Ascending aorta (tissue), 2 donors: ENCODE data around the gene TET1. TPM values are rescaled to one million over a fixed set of nuclear protein-coding genes. Genes with fewer than 3 reads are reported as not detected.

Experiments used
- DNase-seq, 2 donors: peaks; one replicate each; pipeline ENCODE4 v3.0.0-alpha.2; 2019; ENCODE audit warnings: low spot score in 2 of 2
- H3K27ac ChIP-seq, 2 donors: fragments of 200-600 bp; sonication (generic); one replicate each; pipeline ENCODE4 v1.5.1; 2016 to 2017; ENCODE audit warnings: mild to moderate bottlenecking in 1 of 2
- H3K27me3 ChIP-seq: fragments of 200-600 bp; sonication (generic); one replicate; pipeline ENCODE4 v1.5.1; 2017
- H3K36me3 ChIP-seq, 2 donors: fragments of 200-600 bp; sonication (generic); one replicate each; pipeline ENCODE4 v1.5.1; 2016
- H3K4me1 ChIP-seq, 2 donors: fragments of 200-600 bp; sonication (generic); one replicate each; pipeline ENCODE4 v1.5.1; 2016 to 2017; ENCODE audit warnings: mild to moderate bottlenecking in 1 of 2
- H3K4me3 ChIP-seq, 2 donors: fragments of 200-600 bp; sonication (generic); one replicate each; pipeline ENCODE4 v1.5.1; 2016 to 2017; ENCODE audit warnings: mild to moderate bottlenecking in 1 of 2
- H3K9me3 ChIP-seq, 2 donors: fragments of 200-600 bp; sonication (generic); one replicate each; pipeline ENCODE4 v1.5.1; 2016
- intact Hi-C: fragments of 100-400 bp; cut with DNase I; formaldehyde crosslinking; loops from one replicate; pipeline ENCODE4 v1.15.1; 2023
- total RNA-seq: library from RNA; depleted of rRNA; stranded (reverse); fragments of >200 nt; gene quantifications from one replicate; pipeline ENCODE4 v1.1.0, GENCODE V29; 2016
- TF ChIP-seq, protein P1 (sequence below), 3 experiments: fragments of 200-600 bp in 2 of 3; fragments of 450-650 bp in 1 of 3; sonication (generic) in 2 of 3; IDR thresholded peaks; one replicate each; pipeline ENCODE4 v1.5.1; 2016 to 2019; ENCODE audit warnings: antibody characterized with exemption in 3 of 3, mild to moderate bottlenecking in 1 of 3, moderate library complexity in 1 of 3

The TET1 gene
- total RNA-seq, 1 donor from 2014 or later, result 3.9 TPM

DNA sequence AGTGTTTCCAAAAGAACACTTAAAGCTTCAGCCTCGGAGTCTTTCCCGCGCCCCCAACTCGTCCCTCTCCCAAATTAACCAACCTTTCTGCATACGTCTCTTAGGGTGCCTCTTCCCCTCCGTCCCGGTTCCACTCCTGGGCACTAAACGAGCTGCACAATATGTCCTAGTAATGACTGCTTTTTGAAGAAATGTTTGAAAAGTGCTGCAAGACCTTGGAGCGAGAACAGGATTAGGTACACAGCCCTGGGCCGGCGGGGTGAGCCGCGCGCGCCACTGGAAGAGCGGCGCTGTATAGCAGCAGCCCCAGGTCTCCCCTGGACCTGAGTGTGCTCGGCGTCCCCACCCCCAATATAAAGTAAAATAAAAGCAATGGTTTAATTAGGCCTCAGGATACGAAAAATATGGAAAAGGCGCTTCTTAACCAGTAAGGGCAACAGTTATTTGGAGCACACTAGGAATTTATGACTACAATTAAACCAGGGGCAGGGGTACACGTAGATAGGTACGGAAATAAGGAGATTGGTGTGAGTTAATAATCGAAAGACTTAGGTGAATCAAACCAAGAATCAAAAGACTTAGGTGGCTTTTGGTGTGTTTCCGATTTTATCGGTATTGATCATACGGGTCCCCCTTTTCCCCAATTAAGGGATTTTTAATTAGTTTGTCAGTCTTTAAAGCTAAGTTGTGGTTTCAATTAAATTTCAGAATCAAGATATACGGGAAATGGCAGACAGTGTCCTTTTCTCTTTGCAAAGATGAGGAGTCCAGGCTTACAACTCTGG is 1.9 kb downstream of the TET1 start:
- Histone ChIP-seq H3K4me3 (peak overlapping the region; percentile 59 to 66), H3K27ac (no peak overlapping the region)
- no peak for DNase-seq

DNA sequence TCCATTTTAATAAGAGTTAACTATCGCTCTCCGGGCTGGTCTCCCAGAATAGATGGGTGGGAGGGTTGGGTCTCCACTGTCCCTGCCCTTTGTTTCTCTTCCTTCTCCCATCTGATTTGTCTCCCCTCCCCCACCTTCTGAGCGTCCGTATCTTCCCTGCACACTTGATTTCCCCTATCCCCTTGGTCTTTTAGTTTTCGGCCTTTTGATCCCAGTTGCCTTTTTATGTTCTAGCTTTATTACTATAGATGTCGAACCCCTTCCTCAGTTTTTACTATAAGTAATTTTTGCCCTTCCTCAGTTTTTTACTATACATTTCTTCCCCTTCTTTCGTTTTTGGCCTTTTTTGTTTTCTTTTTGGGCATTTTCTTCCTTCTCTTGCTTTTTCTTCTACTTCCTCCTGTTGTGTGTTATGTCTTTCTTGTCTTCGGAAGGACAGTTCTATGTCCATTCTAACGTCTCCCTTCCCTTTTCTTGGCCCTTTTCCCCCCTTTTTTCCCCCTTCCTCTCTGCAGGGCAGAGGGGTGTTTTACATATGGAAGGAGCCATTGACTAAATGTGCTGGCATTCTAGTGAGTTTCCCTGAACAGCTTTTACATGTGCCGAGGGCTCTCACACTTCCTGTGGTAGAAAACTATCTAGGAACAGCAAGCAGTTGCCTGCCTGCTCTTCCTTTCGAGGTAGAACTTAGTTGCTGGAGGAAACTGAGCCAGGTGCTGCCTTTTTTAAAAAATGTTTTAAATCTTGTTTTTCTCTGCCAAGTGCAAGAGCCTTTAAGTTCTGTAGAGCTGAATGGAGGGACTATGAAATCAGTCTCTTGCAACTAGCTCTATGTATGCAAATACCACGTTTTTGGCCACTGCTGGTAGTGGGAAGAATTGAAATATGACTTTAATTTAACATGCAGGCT is 2.8 kb downstream of the TET1 start:
- Histone ChIP-seq H3K4me3 (peak overlapping the region; percentile 59 to 66), H3K27ac (no peak overlapping the region), H3K36me3 (no peaks in the 10 kb centered on the region), H3K9me3 (no peaks in the 10 kb centered on the region), H3K27me3 (no peaks in the 10 kb centered on the region), H3K4me1 (peaks cover 5 to 11% of the 10 kb centered on the region in 2 donors)
- no peak for DNase-seq
- intact Hi-C loops, result loop anchor here (5.0 kb wide), 1 partner anchor 159 kb away; the partner anchor contains the start of gene CCAR1
- TF ChIP-seq, protein P1, sequence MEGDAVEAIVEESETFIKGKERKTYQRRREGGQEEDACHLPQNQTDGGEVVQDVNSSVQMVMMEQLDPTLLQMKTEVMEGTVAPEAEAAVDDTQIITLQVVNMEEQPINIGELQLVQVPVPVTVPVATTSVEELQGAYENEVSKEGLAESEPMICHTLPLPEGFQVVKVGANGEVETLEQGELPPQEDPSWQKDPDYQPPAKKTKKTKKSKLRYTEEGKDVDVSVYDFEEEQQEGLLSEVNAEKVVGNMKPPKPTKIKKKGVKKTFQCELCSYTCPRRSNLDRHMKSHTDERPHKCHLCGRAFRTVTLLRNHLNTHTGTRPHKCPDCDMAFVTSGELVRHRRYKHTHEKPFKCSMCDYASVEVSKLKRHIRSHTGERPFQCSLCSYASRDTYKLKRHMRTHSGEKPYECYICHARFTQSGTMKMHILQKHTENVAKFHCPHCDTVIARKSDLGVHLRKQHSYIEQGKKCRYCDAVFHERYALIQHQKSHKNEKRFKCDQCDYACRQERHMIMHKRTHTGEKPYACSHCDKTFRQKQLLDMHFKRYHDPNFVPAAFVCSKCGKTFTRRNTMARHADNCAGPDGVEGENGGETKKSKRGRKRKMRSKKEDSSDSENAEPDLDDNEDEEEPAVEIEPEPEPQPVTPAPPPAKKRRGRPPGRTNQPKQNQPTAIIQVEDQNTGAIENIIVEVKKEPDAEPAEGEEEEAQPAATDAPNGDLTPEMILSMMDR (IDR thresholded peaks at IDR 0.05), result no peak

More for the DNA sequence above, 1.9 kb downstream of the TET1 start:
- TF ChIP-seq, protein P1 (IDR thresholded peaks at IDR 0.05), result no peak
- Histone ChIP-seq H3K36me3 (no peaks in the 10 kb centered on the region), H3K4me1 (peaks cover 5 to 11% of the 10 kb centered on the region in 2 donors), H3K27me3 (no peaks in the 10 kb centered on the region), H3K9me3 (no peaks in the 10 kb centered on the region)
- intact Hi-C loops, result loop anchor here (5.0 kb wide), 1 partner anchor 160 kb away; the partner anchor contains the start of gene CCAR1

DNA sequence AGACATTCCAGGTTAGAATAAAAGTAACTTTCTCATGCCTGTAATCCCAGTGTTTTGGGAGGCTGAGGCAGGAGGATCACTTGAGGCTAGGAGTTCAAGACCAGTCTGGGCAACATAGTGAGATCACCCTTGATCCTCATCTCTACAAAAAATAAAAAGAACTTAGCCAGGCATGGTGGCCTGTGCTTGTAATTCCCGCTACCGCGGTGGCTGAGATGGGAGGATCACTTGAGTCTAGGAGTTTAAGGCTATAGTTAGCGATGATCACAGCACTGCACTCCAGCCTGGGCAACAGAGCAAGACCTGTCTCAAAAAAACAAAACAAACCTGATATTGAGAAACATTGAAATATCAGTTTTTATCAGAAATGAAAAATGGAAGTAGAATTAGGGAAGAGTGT is 4.6 kb downstream of the TET1 start:
- H3K27me3 ChIP-seq, result no peaks in the 10 kb centered on the region
- H3K9me3 ChIP-seq, result no peaks in the 10 kb centered on the region
- H3K27ac ChIP-seq, result no peak overlapping the region
- intact Hi-C loops, result loop anchor here (5.0 kb wide), 1 partner anchor 158 kb away; the partner anchor contains the start of gene CCAR1
- TF ChIP-seq, protein P1 (IDR thresholded peaks at IDR 0.05), result no peak
- H3K36me3 ChIP-seq, result no peaks in the 10 kb centered on the region
- no peak for DNase-seq
- H3K4me1 ChIP-seq, result peaks cover 5 to 11% of the 10 kb centered on the region in 2 donors
- H3K4me3 ChIP-seq, result no peak overlapping the region

DNA sequence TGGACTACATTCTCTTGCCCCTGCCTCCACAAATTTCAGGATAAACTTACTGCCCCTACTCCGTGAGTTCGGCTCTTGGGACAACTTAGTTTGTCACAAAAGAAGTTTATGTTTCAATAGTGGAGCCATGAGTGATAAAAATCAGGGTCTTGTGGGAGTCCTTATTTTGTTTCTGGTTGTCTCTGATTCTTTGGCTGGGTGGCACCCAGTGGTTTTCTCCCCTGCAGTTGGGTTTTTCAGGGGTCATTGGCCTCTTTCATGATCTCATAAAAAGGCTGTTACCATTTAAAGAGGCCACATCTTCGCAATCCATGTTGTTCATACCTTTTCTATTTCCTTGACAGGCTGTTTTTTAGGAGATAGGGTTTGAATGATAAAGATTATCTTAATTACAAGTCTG is 5.5 kb downstream of the TET1 start:
- Histone ChIP-seq H3K27me3 (no peaks in the 10 kb centered on the region), H3K4me3 (no peak overlapping the region), H3K36me3 (no peaks in the 10 kb centered on the region), H3K9me3 (no peaks in the 10 kb centered on the region), H3K27ac (no peak overlapping the region), H3K4me1 (peaks cover 5 to 7% of the 10 kb centered on the region in 2 donors)
- intact Hi-C loops, result no loop called here
- DNase-seq, result no peak
- TF ChIP-seq, protein P1 (IDR thresholded peaks at IDR 0.05), result no peak

DNA sequence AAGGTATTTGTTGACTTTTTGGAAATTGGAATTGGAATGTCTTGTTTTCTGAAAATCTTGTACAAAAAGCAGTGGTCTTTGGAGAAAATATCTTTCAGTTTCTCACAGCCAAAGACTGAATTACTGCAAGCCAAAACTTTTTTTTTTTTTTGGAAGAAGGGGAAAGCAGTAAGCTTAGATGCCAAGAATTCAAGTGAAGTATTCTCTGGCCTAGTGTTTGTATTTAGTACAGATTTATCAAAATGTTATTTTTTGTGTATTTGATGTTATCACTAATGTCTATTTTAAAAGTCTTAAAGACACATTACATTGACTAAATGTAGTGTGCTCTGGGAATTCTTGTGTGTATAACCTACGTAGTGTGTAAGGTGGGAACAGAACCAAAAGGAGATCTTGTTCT is 6.2 kb downstream of the TET1 start:
- TF ChIP-seq, protein P1 (IDR thresholded peaks at IDR 0.05), result no peak
- H3K36me3 ChIP-seq, result no peaks in the 10 kb centered on the region
- peaks cover 0 to 5% of the 10 kb centered on the region in 2 donors for H3K4me1 ChIP-seq
- no peak overlapping the region for H3K27ac ChIP-seq
- intact Hi-C loops, result no loop called here
- DNase-seq, result no peak
- H3K9me3 ChIP-seq, result no peaks in the 10 kb centered on the region
- no peaks in the 10 kb centered on the region for H3K27me3 ChIP-seq
- no peak overlapping the region for H3K4me3 ChIP-seq
